HK-2 (cell line): ENCODE measurements around the gene YJEFN3.

Experiments used
- DNase-seq: peaks from one replicate; pipeline ENCODE4 v3.0.0-alpha.2; 2018; ENCODE audit not compliant: unreplicated experiment

YJEFN3 gene, protein sequence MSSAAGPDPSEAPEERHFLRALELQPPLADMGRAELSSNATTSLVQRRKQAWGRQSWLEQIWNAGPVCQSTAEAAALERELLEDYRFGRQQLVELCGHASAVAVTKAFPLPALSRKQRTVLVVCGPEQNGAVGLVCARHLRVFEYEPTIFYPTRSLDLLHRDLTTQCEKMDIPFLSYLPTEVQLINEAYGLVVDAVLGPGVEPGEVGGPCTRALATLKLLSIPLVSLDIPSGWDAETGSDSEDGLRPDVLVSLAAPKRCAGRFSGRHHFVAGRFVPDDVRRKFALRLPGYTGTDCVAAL

DNA sequence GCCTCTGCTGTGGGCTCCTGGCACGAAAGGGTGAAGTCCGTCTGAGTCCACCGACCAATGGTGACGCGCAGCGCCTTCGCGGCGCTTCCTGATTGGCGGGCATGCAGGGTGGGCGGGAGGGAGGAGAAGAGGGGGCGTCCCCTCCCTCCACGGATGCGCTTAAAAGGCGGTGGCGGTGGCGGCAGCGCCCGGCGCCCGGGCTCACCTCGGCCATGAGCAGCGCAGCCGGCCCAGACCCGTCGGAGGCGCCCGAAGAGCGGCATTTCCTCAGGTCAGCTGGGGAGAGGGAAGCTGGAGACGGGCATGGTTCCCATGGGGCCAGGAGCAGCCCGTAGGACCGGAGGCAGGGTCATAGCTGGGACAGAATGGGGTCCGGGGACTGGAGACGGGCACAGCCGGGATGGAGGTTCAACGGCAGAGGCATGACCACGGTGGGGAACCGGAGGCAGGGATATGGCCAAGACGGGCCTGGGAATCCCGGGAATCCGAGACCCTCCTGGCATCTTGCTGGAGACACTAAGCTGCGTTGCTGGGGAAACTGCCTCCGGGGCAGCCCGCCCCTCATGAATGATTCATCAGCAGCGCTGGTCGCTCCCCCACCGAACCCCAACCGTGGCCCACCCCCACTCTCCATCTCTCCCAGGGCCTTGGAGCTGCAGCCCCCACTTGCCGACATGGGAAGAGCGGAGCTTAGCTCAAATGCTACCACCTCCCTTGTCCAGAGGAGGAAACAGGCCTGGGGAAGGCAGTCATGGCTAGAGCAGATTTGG lies at the start of gene YJEFN3:
TSS of gene YJEFN3 (plus strand) at position 191 of the 770 bp plus-strand sequence. CDS start at position 213, 22 bp downstream.
- DNase-seq = no peak

DNA sequence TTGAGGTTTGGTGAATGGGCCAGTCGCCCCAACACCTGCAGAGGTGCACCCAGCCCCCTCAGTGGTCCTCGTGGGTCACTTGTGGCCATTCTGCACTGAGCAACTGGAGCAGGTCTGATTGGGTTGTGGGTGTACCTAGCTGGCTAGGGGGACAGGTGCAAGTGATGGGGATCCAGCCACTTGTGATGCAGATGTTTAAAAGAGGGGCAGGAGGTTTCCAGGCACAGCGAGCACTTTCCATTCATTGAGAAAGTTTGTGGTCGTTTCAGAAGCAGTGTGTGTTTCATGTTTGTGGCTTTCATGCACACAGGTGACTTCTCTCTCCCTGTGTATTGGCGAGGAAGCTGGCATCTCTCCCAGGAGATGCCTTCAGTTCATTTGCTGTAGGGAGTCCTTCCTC lies 48.0 kb upstream of the YJEFN3 start:
- DNase-seq = no peak

DNA sequence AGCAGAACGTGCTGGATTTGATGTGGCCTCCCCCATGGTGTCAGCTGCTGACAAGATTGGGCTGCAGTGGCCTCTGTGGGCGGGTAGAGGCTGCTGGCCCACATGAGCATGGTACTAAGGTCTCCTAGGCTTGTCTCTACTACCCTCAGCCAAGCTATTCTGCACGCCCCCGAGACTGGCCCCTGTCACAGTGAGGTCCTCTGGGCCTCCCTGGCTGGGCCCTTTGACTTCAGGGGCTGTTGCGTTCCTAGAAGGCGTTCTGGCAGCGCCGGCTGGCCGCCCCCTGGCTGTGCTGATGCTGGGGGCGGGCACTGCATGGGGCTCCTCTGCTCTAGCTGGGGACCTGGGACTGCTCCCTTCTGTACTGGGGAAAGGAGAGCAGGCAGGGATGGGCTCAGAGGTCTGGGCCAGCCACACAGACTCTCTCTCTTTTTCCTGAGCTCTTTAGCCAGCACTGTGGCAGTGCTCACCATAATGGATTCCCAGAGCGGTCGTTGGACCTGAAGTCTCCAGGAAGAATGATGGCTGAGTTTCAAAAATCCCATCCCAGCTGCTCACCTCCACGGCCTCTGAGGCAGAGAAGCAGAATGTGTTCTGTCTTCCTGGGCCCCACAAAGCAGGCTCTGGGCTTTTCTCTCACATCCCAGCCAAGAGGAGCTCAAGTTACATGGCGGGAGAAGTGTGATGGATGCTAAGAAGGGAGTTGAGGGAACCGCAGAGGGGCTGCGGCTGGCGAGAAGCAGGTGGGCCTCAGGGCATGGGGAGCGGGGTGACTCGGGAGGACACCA lies 45.7 kb upstream of the YJEFN3 start:
- no peak for DNase-seq

DNA sequence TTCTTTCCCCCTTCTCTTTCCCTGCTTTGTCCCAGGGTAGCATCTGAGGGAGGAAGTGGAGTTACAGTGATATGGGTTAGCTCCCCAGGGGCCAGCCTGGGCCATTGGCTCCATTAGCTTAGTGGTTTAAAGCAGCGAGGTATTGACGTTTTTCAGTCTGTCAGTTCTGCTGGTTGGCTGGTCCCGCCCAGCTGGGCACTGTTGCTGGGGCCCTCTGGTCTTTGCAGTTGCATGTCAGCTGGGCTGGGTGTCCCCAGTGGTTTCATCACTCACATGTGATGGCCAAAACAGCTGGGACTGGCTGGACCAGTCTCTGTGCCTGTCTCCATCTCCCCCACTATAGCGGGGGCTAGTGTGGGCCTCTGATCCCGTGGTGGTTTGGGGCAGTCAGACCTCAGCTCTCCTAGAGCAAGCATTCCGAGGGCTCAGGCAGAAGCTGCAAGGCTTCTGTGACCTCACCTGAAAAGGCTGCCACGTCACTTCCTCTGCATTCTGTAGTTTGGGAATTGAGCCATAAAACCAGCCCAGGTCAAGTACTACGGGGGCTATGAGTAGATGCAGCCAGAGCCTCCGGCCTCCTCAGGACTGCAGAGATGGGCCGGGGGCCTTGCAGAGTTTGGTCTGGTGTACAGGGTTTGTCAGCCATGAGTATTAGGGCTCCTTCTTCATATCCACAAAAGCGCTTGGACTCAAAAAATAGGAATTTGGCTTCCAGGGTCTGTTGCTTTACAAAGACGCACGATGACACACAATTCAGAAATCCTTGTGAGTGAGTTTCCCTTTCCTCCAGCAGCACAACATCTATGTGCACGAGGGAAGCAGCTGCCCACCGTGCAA lies 43.3 kb upstream of the YJEFN3 start:
- DNase-seq = peak; percentile 18

DNA sequence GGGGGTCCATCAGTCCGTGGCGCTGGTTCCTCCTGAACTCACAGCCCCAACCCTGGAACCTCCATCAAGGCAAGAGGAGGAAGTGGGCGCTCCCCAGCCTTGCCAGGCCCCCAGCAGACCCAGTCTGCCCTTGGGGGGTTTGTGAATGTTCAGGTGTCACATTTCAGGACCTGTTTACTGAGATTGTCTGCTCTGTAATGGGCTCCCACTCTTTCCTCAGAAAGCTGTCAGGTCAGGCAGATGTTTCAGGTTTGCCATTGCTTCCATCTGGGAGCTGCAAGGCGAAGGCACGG lies 42.8 kb upstream of the YJEFN3 start:
- no peak for DNase-seq

DNA sequence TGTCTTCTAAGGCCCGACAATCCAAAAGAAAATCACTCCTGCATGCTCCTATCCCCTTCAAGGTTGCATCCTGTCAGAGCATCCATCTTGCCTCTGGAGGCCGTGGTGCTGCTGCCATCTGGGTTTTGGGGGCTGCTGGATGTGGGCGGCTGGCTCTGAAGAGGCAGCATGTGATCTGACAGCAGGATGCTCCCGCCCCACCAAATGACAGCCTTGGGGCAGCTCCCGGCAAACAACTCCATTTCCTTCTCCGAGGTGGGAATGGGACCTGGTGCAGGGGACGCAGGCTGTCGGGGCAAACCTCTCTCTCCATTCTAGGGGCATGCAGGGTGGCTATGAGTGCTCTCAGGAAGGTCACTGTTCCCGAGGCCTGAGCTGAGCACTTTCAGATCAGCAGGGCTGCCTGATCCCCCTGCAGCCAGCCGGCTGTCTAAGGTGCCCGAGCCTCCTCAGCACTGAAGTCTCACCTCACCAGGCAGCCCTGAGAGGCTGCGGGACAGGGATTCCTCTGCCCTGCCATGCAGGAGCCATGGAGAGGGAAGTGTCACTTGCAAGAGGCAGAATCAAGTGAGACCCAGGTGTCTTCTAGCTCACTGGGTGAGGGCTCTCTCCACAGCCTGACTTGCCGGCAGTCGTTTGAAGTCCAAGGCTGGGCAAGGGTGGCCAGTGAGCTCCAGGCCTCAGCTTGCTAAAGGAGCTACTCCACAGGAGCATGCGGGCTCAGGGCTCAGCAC lies 42.2 kb upstream of the YJEFN3 start:
- no peak for DNase-seq

DNA sequence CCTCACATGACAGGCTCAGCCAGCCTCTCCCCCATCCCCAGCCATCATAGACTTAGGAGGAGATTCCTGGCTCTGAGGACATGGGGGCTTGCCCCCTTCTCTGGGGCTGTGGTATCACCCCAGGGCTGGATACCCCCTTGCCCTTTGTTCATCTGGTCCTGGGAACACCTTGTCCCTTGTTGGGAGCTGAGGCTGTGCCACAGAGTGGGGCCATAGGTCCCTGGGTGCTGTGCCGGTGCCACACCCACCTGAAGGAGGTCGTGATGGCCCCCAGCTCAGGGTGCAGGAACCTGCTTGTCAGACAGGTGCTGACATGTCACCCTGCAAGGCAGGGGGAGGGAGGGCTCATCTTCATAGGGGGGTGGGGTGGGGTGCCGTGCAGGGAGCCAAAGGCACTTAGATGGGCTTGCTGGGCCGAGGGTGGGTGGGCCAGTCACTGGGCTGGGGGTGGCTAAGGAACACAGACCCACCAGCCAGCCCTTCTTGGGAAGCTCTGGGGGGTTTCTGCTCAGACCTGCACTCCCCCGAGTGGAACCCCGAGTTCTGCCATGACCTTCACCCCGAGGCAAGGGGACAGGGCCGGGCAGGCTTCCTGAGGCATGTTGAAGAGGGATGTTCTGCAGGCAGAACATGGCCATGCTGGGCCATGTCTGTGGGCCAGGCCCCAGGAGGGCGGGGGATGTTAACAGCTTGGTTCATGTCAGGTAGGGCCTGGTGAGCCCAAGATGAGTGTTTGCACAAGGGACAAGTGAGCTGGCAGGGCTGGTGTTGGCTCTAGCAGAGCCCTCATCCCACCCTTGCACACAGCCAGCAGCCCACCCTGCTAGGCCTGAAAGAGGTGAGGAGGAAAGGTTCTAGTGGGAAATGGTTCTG lies 41.4 kb upstream of the YJEFN3 start:
- no peak for DNase-seq

DNA sequence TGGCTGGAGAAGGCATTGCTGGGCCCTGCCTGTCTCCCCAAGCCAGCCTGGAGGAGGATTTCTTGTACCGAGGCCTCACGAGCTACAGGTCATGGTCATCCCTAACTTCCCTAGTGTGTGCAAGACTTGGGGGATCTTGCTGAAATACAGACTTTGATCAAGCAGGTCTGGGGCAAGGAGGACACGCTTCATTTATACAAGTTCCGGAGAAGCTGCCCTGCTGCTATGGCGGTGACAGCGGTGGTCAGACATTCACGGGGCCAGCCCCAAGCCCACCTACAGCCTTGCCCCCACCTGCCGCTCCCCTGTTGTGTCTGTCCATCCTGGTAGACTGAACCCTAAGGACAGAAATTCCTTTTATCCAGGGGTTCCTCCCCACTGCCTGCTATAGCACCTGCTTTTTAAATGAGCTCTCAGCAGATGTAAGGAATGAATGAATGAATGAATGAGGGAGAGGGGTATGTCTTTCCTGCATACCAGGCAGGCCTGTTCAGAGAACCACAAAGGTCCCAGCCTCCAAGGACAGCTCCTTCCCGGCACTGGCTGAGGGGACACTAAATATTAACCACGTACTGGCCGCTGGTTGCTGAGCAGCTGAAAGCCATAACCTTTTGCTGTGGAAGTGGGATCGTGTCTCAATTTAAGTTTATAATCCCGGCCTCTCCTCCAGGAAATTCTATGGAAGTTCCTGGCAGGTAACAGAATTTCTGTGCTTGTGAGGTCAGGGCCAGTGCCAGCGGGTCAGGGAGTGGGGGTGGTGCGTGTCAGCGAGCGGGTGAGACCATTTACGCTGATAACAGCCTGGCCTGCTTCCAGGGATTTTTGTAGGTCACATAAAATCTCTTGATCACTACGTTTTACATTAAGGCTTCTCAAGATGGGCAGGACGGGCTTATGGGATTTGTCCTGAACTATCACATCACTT lies 40.5 kb upstream of the YJEFN3 start:
- DNase-seq = peak; percentile 72

DNA sequence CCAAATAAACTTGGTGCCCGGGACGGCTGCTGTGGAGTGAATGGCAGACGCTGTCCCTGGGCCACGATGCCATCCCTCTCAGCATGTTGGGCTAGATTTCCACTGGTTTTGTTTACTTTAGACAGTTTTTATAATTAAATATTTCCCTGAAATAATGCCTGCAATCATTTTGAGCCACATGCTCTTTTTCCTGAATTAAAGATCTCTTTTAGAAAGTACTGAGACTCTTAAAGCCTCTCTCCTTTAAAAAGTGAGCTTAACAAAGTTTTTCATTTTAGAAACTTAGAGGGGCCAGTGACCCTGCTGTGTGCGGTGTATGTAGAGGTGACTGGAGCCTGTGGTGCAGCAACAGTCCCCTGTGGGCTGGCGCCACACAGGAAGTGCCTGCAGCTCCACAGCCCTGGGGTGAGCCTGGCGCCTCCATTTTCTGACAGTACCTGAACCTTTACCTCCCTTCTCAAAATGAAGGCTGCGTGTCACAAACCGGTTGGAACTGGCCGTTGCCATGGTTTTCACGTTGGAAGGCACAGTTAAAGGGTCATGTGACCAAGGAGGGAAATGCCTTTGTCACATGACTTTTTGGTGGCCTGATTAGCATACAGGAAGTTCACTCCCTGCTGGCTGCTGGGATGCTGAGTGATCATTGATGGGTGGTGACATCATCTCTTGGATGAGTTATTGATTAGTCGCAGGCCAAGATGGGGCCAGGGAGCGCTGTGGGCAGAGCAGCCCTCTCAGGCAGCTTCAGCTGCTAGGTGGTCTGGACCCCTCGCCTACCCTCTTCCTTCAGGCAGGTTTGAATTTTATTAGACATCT lies 39.6 kb upstream of the YJEFN3 start:
- DNase-seq = peak; percentile 93

DNA sequence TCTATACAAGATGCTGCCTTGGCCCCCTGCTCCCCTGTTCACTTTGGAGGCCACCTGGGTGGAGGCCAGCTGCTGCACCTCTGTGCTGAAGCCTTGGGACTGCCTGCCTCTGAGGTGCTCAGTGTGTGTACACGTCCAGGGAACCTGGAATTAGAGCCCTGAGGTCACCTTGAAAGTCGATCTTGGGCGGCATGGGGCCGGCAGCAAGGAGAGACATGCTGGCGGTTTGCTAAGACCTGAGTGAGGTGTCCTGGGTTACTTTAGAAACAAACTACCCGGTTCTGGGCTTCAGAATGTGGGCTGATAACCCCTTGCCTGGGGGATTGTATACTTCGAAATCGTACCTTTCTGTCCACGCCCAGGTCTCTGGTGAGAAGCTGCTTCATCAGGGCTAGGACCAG lies 38.9 kb upstream of the YJEFN3 start:
- DNase-seq = no peak

DNA sequence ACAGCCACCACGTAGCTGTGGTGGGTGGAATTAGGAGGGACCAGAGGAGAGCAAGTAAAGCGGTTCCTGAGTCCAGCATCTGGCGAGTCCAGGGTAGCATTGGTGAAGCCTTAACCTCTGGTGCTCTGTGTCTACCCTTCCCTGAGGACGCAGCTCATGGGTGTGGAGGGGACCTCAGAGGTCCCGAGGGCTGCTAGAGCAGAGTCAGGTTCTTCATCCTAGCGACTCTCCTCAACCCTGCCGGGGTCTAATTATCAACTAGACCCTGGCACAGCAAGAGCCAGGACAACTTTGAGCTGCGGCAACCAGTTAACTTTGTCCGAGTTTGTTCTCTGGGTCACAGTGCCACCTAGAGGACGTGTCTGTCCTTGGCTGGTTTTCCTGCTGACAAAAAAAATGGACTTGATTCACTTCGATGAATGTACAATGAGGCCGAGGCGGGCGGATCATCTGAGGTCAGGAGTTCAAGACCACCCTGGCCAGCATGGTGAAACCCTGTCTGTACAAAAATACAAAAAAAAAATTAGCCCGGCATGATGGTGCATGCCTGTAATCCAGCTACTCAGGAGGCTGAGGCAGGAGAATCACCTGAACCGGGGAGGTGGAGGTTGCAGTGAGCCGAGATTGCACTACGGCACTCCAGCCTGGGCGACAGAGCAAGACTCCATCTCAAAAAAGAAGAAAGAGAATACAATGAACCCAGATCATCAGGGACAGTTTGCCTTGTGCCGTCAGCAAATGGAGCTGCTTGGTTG lies 38.3 kb upstream of the YJEFN3 start:
- DNase-seq = peak; percentile 79

DNA sequence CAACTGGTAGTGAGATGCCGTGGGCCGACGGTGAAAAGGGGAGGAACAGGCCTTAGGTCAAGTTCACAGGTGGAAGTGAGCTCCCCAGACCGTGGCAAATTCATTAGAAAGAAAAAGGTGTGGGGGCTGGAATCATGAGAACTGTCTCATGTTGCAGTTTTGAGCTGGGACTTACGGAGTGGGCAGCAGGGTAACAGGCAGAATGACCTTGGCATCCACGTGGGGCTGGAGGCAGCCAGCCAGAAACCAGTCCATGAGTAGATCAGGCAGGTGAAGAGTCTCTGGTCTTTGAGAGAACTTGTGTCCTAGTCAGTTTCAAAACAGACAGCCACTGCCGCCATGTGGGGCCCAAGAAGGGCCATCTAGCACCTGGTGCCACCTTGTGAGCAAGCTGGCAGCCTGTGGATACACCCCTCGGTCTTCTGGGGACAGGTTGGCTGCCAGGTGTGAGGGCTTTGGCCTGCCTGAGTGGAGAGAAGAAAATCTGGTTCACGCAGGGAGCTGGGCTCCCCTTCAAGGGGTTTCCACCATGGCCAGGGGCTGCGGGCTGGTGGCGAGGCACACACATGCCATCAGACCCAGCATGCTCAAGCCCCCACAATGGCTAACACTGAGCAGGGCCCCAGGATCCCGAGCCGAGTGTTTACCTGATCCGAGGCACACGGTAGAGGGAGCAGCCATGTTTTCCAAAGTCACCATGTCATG lies 37.2 kb upstream of the YJEFN3 start:
- DNase-seq = no peak

DNA sequence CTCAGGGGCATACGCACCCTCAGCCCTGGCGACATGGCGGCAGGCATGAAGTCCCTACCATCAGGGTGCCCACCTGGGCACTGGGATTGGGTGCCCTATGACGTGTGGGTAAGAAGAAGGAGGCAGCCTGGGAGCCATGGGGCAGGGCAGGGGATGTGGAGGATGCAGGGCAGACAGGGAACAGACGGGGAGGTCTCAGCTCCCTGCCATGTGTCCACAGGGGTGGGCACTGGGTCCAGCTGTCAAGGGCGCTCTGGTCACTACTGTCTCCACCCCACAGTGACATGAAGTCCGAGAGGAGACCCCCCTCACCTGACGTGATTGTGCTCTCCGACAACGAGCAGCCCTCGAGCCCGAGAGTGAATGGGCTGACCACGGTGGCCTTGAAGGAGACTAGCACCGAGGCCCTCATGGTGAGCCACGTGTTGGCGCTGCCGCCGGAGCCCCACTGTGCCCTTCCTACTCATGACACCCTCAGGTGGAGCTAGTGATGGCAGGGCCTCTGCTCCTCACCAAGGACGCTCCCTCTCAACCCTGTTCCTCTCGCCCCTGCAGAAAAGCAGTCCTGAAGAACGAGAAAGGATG lies 36.6 kb upstream of the YJEFN3 start:
- no peak for DNase-seq

DNA sequence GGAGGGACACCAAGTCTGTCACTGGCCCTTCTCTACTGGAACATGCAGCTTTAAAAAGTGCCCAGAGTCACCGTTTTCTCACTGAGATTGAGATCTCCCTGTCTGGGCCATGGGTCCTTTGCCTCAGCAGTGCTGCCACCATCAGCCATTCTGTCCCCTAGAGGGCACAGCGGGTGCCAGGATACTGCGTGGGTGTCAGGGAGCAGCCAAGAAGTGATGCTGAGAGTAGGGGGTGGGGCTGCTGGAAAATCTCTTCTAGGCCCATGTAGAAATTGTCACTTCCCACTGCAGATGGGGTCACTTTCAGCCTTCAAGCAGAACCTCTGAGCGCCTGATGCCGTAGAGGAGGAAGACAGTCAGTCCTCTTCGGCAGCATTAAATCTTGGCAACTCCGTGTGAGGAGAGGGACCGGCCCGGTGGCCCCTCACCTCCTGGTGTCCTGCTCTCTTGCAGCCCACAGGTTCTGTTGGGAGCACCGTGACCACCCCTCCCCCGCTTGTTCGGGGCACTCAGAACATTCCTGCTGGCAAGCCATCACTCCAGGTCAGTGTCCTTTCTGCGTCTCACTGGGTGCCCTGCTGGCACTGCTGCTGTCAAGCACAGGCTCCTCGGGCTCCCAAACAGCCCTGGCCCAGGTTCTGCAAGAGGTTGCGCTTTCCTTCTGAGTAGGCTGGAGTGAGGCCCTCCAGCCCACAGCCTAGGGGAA lies 34.7 kb upstream of the YJEFN3 start:
- DNase-seq = no peak
